GM12891 (cell line): ENCODE results near the gene STAG3.

Source experiments
- POLR2A ChIP-seq: IDR thresholded peaks from 2 replicates; pipeline ENCODE4 v1.6.1; 2011; ENCODE audit warnings: low read depth, low read length, control low read depth
- POLR2AphosphoS5 ChIP-seq: IDR thresholded peaks from 2 replicates; pipeline ENCODE4 v1.6.1; 2011; ENCODE audit warnings: low read depth, low read length, control low read depth
- SPI1 ChIP-seq: IDR thresholded peaks from 2 replicates; pipeline ENCODE4 v1.6.1; 2011; ENCODE audit warnings: low read depth, low read length, control low read depth
- TAF1 ChIP-seq: IDR thresholded peaks from 2 replicates; pipeline ENCODE4 v1.6.1; 2011; ENCODE audit warnings: low read depth, low read length, control low read depth

DNA sequence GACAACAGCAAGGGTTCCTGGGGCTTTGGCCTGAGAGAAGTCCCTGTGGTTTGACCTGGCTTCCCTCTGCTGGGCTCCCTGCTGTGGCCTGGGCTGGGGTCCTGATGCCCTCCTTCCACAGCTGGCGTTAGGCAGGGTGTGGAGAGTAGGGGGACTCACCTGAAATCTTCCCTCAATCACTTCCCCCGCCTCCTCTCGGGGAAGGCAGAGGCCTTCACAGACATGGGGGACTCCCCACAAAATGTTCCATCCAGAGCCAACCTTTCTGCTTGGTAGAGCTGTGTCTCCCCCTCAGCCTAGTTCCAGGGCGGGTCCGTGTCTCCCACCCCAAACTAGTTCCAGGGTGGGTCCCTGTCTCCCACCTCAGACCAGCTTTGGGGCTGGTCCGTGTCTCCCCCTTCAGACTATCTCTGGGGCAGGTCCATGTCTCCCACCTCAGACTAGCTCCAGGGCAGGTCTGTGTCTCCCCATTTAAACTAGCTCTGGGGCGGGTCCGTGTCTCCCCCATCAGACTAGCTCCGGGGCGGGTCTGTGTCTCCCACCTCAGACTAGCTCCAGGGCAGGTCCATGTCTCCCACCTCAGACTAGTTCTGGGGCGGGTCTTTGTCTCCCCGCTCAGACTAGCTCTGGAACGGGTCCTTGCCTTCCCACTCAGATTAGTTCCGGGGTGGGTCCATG is 44.2 kb downstream of the STAG3 start:
- TF ChIP-seq POLR2AphosphoS5 (no peak), SPI1 (no peak), POLR2A (no peak), TAF1 (no peak)
